Muscle of back (tissue), 10 donors: Measurements from ENCODE around the gene CD300H. TPM values are rescaled to one million over a fixed set of nuclear protein-coding genes. Genes with fewer than 3 reads are reported as not detected.

ENCODE experiments used
- polyA plus RNA-seq, 10 donors: library from polyadenylated mRNA; unstranded; fragments of 120-200 nt; gene quantifications; one replicate each; pipeline ENCODE4 v1.2.1, GENCODE V29; 2013; ENCODE audit not compliant: insufficient read length in 10 of 10

The CD300H gene
- polyA plus RNA-seq, 10 donors, result 0.35 TPM; not detected in 9

Other genes starting within 250 kb of the CD300H start
- gene KIF19, start 241.3 kb downstream of the CD300H start, polyA plus RNA-seq, result 1 to 10 TPM; 1.0 to 2.3 (median 1.7) TPM
- gene BTBD17, start 205.6 kb downstream of the CD300H start, polyA plus RNA-seq, result under 1 TPM in 8 of 10 donors, not detected in 2; 0.09 to 0.24 (median 0.15) TPM
- gene GPR142, start 200.0 kb downstream of the CD300H start, polyA plus RNA-seq, result under 1 TPM in 6 of 10 donors, not detected in 4; 0.17 to 0.53 (median 0.41) TPM
- 10 to 100 TPM; 19.5 to 33.8 (median 27.4) TPM for gene GPRC5C, start 135.4 kb downstream of the CD300H start, polyA plus RNA-seq
- gene CD300A, start 100.9 kb downstream of the CD300H start, polyA plus RNA-seq, result 1 to 10 TPM; 1.8 to 3.5 (median 2.2) TPM
- gene CD300LB, start 36.0 kb downstream of the CD300H start, polyA plus RNA-seq, result under 1 TPM in 7 of 10 donors, not detected in 3; 0.09 to 0.32 (median 0.20) TPM
- gene CD300C, start 21.4 kb downstream of the CD300H start, polyA plus RNA-seq, result 1 to 10 TPM in 1 of 10 donors, under 1 TPM in 8, not detected in 1; 0.34 to 1.1 (median 0.48) TPM
- not detected for gene CD300LD, start 24.8 kb upstream of the CD300H start, polyA plus RNA-seq
- under 1 TPM; 0.04 to 0.84 (median 0.25) TPM for gene CD300E, start 56.2 kb upstream of the CD300H start, polyA plus RNA-seq
- under 1 TPM; 0.16 to 0.65 (median 0.35) TPM for gene CD300LF, start 145.4 kb upstream of the CD300H start, polyA plus RNA-seq
- gene RAB37, start 169.7 kb upstream of the CD300H start, polyA plus RNA-seq, result 1 to 10 TPM in 8 of 10 donors, under 1 TPM in 2; 0.38 to 2.6 (median 1.5) TPM
- gene NHERF1, start 181.1 kb upstream of the CD300H start, polyA plus RNA-seq, result 10 to 100 TPM in 1 of 10 donors, 1 to 10 TPM in 9; 4.9 to 13.4 (median 8.9) TPM
- 10 to 100 TPM; 28.4 to 40.0 (median 33.4) TPM for gene NAT9, start 208.8 kb upstream of the CD300H start, polyA plus RNA-seq